Fibroblast of mammary gland (primary cell): ENCODE results near the gene PLA2G4E.

ENCODE experiments used
- DNase-seq: peaks from one replicate; pipeline ENCODE4 v3.0.0-alpha.2; 2010; ENCODE audit warnings: low read depth
- H3K4me3 ChIP-seq: 2 replicates; pipeline ENCODE4 v1.5.1; 2011; ENCODE audit warnings: low read depth, mild to moderate bottlenecking, low read length, moderate library complexity; ENCODE audit not compliant: control insufficient read depth
- CTCF ChIP-seq: conservative IDR thresholded peaks from 2 replicates; pipeline ENCODE4 v1.5.1; 2011; ENCODE audit warnings: low read depth, low read length, inconsistent platforms; ENCODE audit not compliant: control insufficient read depth, insufficient read depth

The PLA2G4E gene

GRCh38 chr15:41933326-41933725, 87.5 kb downstream of the PLA2G4E start:
- DNase-seq = no peak
- TF ChIP-seq CTCF = no peak
- no peak overlapping the region for H3K4me3 ChIP-seq

GRCh38 chr15:41932511-41933289, 88.1 kb downstream of the PLA2G4E start:
- no peak overlapping the region for H3K4me3 ChIP-seq
- DNase-seq = no peak
- TF ChIP-seq CTCF = no peak

- no peak for DNase-seq
- no peak for TF ChIP-seq CTCF
Measured at GRCh38 chr15:41932101-41932500, 88.7 kb downstream of the PLA2G4E start.

More at GRCh38 chr15:41932101-41932500, 88.7 kb downstream of the PLA2G4E start:
- H3K4me3 ChIP-seq = no peak overlapping the region
